Left renal cortex interstitium (tissue), 4 donors: ENCODE measurements around the gene LRRC7. TPM values are rescaled to one million over a fixed set of nuclear protein-coding genes. Genes with fewer than 3 reads are reported as not detected.

Experiments
- DNase-seq, 4 donors: peaks; one replicate each; pipeline ENCODE4 v3.0.0-alpha.2; 2013; ENCODE audit warnings: low read depth in 4 of 4, low spot score in 2 of 4, missing footprints in 1 of 4
- polyA plus RNA-seq, 4 donors: library from polyadenylated mRNA; unstranded; fragments of 120-200 nt; gene quantifications; one replicate each; pipeline ENCODE4 v1.2.1, GENCODE V29; 2013; ENCODE audit not compliant: insufficient read length in 4 of 4

Gene LRRC7
- polyA plus RNA-seq, 4 donors, result 4.3 to 13.7 (median 9.3) TPM

DNA sequence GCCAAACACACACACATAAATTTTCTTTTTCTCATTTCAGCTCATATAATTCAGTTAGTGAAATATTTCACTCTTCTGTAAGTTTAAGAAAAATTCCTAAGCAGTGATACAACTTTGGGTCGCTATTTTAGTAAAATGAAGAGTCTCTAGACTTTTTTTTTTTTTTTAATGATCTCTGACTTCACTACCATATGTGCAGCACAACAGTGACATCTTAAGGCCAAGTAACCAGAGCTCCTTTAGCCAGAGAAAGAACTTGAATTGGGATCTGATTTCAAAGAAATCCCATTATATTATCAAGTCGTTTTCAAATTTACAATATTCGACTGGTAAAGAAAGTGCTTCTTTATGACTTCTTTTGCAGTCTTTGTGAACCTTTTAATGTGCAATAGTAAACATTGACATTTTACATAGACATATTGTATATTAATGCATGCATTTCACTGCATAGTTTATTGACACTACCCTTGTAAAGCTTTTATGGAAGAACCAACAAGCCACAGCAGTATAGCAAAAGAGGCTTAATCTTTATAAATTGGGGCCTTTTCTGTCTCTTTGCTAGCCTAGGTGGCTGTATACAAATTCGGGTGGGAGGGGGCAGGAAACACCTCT lies 575.4 kb downstream of the LRRC7 start:
- DNase-seq, result peak in 1 of 4 donors; percentile 13

DNA sequence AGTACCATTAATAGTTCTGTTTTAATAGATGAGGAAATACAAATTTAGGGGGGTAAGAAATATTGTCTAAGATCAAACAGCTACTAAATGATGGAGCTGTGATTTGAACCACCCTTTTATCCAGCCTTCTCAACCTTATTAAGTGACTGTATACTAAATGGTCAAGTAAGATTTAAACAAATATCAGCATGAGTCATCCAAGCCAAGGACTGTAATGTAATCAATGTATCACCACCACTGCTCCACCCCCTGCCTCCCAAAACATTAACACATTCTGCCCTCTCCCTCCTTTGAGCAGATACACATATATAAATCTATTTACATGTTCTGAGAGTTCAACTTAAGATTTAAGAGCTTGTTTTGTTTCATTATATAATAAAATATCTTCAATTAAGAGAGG lies 578.8 kb downstream of the LRRC7 start:
- no peak for DNase-seq

DNA sequence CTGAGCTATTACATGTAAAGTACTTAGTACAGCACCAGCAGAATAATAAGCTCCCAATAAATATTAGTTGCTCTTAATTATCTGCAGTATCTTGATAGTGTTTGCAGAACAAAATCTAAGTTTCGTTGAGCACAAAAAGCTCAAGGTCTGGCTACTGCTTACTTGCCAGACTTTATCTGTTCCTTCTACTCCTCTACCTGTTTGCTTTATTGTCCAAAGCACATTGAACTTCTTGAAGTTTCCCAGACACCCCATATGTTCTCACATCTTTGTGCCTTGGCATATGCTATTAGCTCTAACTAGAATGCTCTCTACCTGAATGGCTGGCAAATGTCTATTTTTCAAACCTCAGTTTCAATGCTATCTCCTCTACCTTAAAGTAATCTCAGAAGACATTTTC lies 582.7 kb downstream of the LRRC7 start:
- DNase-seq, result no peak

DNA sequence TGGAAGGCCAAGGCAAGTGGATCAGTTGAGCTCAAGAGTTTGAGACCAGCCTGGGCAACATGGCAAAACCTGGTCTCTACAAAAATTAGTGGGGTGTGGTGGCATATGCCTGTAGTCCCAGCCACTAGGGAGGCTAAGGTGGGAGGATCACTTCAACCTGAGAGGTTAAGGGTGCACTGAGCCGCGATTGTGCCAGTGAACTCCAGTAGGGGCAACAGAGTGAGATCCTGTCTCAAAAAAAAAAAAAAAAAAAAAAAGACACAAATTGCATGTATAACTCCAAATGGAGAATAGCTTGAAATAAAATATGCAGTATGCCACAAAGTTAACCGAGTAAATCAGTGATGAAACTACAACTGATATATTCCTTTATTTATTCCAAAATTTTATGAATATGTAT lies 586.0 kb downstream of the LRRC7 start:
- no peak for DNase-seq

DNA sequence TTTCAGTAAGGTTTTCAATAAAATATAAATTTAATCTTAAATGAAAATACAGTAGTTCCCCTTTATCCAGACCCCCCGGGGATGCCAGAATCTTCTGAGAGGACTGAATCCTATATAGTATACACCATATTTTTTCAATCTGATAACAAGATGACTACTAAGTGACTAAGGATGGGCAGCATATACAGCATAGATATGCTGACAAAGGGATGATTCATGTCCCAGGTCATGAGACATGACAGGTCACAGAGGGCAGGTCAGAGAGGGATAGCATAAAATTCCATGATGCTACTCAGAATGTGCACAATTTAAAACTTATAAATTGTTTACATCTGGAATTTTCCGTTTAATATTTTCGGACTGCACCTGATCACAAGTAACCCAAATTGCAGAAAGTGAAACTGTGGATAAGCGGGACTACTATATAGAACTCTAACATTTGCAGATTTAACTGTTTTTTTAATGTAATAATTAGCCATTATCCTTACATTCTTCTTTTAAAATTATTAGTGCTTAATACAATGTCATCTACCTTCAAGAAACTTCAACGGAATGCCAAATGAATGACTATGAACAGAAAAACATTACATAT lies 588.9 kb downstream of the LRRC7 start:
- no peak for DNase-seq

DNA sequence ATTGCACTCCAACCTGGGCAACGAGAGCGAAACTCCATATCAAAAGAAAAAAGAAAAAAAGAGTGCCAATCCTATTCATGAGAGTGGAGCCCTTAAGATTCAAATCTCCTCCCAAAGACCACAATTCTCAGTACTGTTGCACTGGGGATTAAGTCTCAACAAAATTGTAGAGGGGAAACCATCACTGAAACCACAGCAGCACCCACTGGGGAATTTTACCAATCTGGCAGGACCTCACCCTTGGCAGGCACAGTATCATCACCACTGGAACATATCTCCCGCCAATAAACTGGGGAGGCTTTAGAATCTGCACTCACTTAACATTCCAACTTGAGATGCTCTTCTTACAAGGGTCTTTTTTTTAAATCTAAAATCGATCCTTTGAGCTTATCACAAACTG lies 596.6 kb downstream of the LRRC7 start:
- no peak for DNase-seq

DNA sequence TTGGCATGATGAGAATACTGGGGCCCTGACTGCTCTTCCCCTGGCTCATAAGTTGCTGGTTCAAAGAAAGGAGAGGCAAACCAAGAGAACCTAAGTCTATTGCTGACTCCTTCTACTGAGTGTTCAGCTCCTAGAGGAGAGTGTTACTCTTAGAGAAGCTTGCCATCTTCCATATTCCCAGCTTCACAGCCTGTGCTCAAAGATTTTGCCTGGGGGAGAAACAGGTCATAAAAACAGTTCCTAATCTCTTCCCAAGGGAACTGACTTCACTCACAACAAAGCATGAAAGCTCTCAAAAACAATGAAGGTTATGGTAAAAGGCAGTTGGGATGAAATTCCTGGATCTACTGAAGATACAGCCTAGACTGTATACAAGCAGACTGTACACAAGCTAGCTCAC lies 600.6 kb downstream of the LRRC7 start:
- DNase-seq, result no peak

DNA sequence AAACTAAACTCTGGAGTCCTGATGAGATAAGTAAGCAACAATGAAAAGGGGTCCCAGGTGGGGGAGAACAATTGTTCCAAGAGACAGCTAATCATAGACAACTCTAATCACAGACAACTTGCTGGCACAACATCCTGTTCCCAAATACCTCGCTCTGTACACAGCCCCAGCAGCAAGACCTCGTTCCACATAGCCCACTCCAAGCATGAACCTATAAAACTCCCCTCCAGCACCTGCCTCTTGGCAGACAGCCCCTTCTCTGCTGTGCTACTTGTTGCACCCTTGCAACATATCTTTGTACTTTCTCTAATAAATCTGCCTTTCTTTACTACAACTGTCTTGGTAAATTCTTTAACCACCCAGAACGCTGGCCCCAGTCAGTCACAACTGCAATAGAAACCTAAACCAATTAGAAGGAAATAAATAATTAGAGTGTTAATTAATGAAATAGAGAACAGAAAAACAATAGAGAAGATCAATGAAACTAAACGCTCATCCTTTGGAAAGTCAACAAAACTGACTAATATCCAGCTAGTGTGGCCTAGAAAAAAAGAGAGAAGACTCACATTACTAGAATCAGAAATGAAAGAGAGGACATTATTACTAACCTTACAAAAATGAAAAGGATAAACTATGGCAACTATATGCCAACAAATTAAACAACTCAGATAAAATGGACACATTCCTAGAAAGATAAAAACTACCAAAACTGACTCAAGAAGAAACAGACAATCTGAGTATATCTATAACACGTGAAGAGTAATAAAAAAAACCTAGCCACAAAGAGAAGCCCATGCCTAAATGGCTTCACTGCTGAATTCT lies 601.5 kb downstream of the LRRC7 start:
- no peak for DNase-seq

DNA sequence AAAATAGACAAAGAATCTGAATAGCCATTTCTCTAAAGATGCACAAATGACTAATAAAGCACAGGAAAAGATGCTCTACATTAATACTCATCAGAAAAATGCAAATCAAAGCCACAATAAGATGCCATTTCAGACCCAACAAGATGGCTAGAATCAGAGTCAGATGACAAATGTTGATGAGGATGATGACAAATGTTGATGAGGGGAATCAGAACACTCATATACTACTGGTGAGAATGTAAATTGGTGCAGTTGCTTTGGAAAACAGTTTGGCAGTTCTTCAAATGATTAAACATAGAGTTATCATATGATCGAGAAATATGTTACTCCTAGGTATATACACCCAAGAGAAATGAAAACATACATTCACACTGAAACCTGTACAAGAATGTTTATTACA lies 603.8 kb downstream of the LRRC7 start:
- DNase-seq, result no peak
